MM.1S (cell line): ENCODE measurements around the gene RADIL.

Experiments used
- EZH2phosphoT487 ChIP-seq: fragments of 300-600 bp; sonication (generic); IDR thresholded peaks from 2 replicates; pipeline ENCODE4 v1.6.1; 2018; ENCODE audit warnings: antibody characterized with exemption, low read length
- TF ChIP-seq, protein P1 (sequence below): fragments of 300-600 bp; sonication (generic); IDR thresholded peaks from 2 replicates; pipeline ENCODE4 v1.5.1; 2016; ENCODE audit warnings: antibody characterized with exemption, low read length, mixed read lengths

DNA sequence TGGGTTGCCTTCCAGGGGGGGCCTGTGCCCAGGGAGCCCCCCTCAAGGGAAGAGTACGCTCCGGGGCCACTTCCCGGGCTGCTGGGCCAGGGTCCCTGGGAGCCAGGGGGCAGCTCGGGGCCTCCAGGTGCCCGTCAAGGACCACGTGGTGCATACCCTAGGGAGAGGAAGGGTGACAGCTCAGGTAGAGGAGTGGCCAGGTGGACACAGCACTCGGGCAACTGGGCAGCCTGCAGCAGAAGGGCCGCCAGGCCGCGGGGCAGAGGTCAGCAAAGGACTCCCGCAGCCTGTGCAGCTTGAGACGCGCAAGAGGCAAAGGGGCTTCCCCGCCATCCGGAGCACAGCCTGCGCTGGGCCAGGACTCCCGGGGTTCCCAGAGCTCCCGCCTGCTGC, 81.7 kb downstream of the RADIL start:
- TF ChIP-seq, protein P1, sequence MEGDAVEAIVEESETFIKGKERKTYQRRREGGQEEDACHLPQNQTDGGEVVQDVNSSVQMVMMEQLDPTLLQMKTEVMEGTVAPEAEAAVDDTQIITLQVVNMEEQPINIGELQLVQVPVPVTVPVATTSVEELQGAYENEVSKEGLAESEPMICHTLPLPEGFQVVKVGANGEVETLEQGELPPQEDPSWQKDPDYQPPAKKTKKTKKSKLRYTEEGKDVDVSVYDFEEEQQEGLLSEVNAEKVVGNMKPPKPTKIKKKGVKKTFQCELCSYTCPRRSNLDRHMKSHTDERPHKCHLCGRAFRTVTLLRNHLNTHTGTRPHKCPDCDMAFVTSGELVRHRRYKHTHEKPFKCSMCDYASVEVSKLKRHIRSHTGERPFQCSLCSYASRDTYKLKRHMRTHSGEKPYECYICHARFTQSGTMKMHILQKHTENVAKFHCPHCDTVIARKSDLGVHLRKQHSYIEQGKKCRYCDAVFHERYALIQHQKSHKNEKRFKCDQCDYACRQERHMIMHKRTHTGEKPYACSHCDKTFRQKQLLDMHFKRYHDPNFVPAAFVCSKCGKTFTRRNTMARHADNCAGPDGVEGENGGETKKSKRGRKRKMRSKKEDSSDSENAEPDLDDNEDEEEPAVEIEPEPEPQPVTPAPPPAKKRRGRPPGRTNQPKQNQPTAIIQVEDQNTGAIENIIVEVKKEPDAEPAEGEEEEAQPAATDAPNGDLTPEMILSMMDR, result no peak
- no peak for TF ChIP-seq EZH2phosphoT487
